ENCODE measurements around the gene LYPD8. TPM values are rescaled to one million over a fixed set of nuclear protein-coding genes. Genes with fewer than 3 reads are reported as not detected.

LYPD8 gene
- total and polyA plus RNA-seq, 2 of the 8 experiments (the other 6 are each of a cell fraction or from before 2014, with no cell fraction given), result not detected

DNA sequence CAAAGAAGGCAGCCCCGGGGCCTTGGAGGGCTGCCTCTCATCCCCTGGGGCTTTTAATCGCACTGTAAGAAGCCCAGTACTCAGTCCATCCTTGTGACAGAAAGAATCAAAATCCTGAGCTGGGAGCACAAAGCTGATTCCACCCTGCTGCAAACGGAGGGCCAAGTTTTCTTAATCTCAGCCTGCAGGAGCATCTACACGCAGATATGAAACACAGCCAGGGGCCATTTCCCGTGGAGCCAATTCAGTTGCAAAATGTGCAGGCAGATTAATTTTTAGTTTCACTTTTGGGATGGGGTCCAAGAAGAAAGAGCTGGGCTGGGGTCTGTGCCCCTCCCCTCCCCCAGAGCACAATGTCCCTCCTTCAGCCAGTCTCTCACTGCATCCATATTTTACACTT, 4.4 kb downstream of the LYPD8 start:
- TF ChIP-seq POLR2A (IDR thresholded peaks at IDR 0.05; ENCODE audit: control extremely low read depth in 1 of 2, low read depth in 2 of 2, low read length in 2 of 2) (no peak), TAF7 (optimal IDR thresholded peaks at IDR 0.05; ENCODE audit: borderline replicate concordance, low read depth, low read length) (no peak), SUZ12 (IDR thresholded peaks at IDR 0.05; ENCODE audit: low read length) (no peak), RXRA (IDR thresholded peaks at IDR 0.05; ENCODE audit: insufficient read depth, low read depth, low read length) (no peak), YY1 (IDR thresholded peaks at IDR 0.05; ENCODE audit: low read depth, low read length) (no peak), CREB1 (IDR thresholded peaks at IDR 0.05) (no peak), TEAD4 (IDR thresholded peaks at IDR 0.05; ENCODE audit: low read depth, low read length) (no peak), EP300 (IDR thresholded peaks at IDR 0.05; ENCODE audit: borderline replicate concordance in 1 of 2, low read depth in 2 of 2, low read length in 2 of 2) (no peak), KDM1A (IDR thresholded peaks at IDR 0.05; ENCODE audit: borderline replicate concordance, low read length) (no peak)
- H2BK15ac ChIP-seq (ENCODE audit: low read length), result no peak overlapping the region
- no peaks in the 10 kb centered on the region; a peak in 1 of 7 replicates for H3K27me3 ChIP-seq (replicated peaks in 1 of 4; ENCODE audit: control insufficient read depth in 3 of 4, extremely low read depth in 1 of 4, insufficient read depth in 3 of 4, low read length in 3 of 4)
- H3K4ac ChIP-seq (replicated peaks; ENCODE audit: insufficient read length, low read depth, low read length), result no peak overlapping the region
- H3K23ac ChIP-seq (ENCODE audit: insufficient read length), result no peak overlapping the region
- no peak overlapping the region for H3K56ac ChIP-seq (replicated peaks; ENCODE audit: insufficient read length, low read depth, low read length)
- no peaks in the 10 kb centered on the region for H3K4me1 ChIP-seq (replicated peaks in 1 of 4; ENCODE audit: control insufficient read depth in 3 of 4, insufficient read depth in 4 of 4, low read length in 3 of 4)
- no peak overlapping the region for H2BK12ac ChIP-seq (ENCODE audit: low read depth, low read length)
- CTCF ChIA-PET (ENCODE audit: partially characterized antibody), result interaction anchor here (1.4 kb wide), 1 partner anchor 40 kb away, joined by 3 read pairs; no protein-coding TSS in a partner anchor
- no peaks in the 10 kb centered on the region for H3K79me2 ChIP-seq (ENCODE audit: control insufficient read depth in 1 of 2, insufficient read depth in 2 of 2, low read length in 2 of 2)
- no peak for FAIRE-seq
- H2BK20ac ChIP-seq (ENCODE audit: low read length), result no peak overlapping the region
- no peak overlapping the region for H3K27ac ChIP-seq (ENCODE audit: low read depth, low read length)
- DNase-seq (ENCODE audit: low read depth in 1 of 2, low spot score in 2 of 2), result no peak
- H3K14ac ChIP-seq (ENCODE audit: insufficient read length), result no peak overlapping the region
- H4K20me1 ChIP-seq (replicated peaks in 1 of 2; ENCODE audit: control insufficient read depth in 1 of 2, insufficient read depth in 2 of 2, low read length in 2 of 2), result peaks cover 0 to 16% of the 10 kb centered on the region in 2 experiments
- no peak overlapping the region for H3K4me3 ChIP-seq (ENCODE audit: extremely low read depth in 1 of 4, insufficient read depth in 2 of 4, low read depth in 3 of 4, low read length in 4 of 4)
- no peak overlapping the region for H4K8ac ChIP-seq (ENCODE audit: extremely low read depth, insufficient read depth, low read length)
- H3K18ac ChIP-seq (ENCODE audit: extremely low read depth, low read length), result no peak overlapping the region
- no peak overlapping the region for H3K4me2 ChIP-seq (ENCODE audit: insufficient read depth in 1 of 2, low read depth in 2 of 2, low read length in 2 of 2)
- no peak overlapping the region for H2BK5ac ChIP-seq (ENCODE audit: low read depth, low read length)
- H3K36me3 ChIP-seq (ENCODE audit: control insufficient read depth in 2 of 4, insufficient read depth in 4 of 4, low read length in 3 of 4), result no peaks in the 10 kb centered on the region; a peak in 1 of 8 replicates
- POLR2A ChIA-PET (ENCODE audit: partially characterized antibody), result no interaction called here
- no peak overlapping the region for H4K91ac ChIP-seq (replicated peaks; ENCODE audit: insufficient read length, low read length)
- H4K5ac ChIP-seq (ENCODE audit: insufficient read length, low read depth, low read length), result no peak overlapping the region
- H2AK5ac ChIP-seq (ENCODE audit: low read depth, low read length), result no peak overlapping the region
- peaks cover 23% of the 10 kb centered on the region; the same call in 1 of the 2 replicates for H3K23me2 ChIP-seq (ENCODE audit: low read depth, low read length)
- peaks cover 63 to 78% of the 10 kb centered on the region in 2 experiments for H3K9me3 ChIP-seq (ENCODE audit: insufficient read depth in 2 of 2, low read depth in 1 of 2, low read length in 1 of 2)
- 73% methylated on average over 5 of the region's 5 CpGs; no CpG with 5 or more reads in 1 of the 2 experiments for WGBS, 2 experiments (ENCODE audit: extremely low coverage in 1 of 2, insufficient coverage in 1 of 2, insufficient read length in 1 of 2, insufficient replicate concordance in 2 of 2, low coverage in 1 of 2, low lambda C conversion rate in 2 of 2, missing lambda C conversion rate in 1 of 2)
- H3K79me1 ChIP-seq (ENCODE audit: low read depth, low read length), result no peaks in the 10 kb centered on the region
- H3K9ac ChIP-seq (replicated peaks in 1 of 4; ENCODE audit: extremely low read depth in 1 of 4, low read depth in 3 of 4, low read length in 3 of 4), result no peak overlapping the region
- no peak overlapping the region for H2BK120ac ChIP-seq (replicated peaks; ENCODE audit: low read depth, low read length)
- H2AFZ ChIP-seq (ENCODE audit: low read length), result no peak overlapping the region

All from H1 (cell line).